ENCODE measurements around the gene IGFLR1.

- TF ChIP-seq CTCF (IDR thresholded peaks at IDR 0.05; ENCODE audit: low read length) (no peak), EZH2 (IDR thresholded peaks at IDR 0.05; ENCODE audit: borderline replicate concordance, low read length) (no peak)
Observed at GRCh38 chr19:35755550-35756376, 13.5 kb upstream of the IGFLR1 start.

Measured in OCI-LY1 (cell line).